PC-9 (cell line): ENCODE results near the gene LRRFIP1. TPM values are rescaled to one million over a fixed set of nuclear protein-coding genes. Genes with fewer than 3 reads are reported as not detected.

Experiments
- BruUV-seq: library from RNA; stranded (reverse); fragments of 400-500 nt; replicated peaks from 2 replicates; lab custom pipeline; 2021; lab: Mats Ljungman, UMichigan
- CTCF ChIA-PET: fragments of 300-600 bp; sonication (Branson Sonifier 250); formaldehyde crosslinking; loops from one replicate; lab custom pipeline; 2022; ENCODE audit warnings: antibody characterized with exemption; lab: Charles Lee
- POLR2A ChIA-PET: fragments of 300-600 bp; sonication (Branson Sonifier 250); formaldehyde crosslinking; loops from one replicate; lab custom pipeline; 2022; ENCODE audit warnings: antibody characterized with exemption; ENCODE audit not compliant: unreplicated experiment; lab: Charles Lee
- DNase-seq, 2 experiments: peaks; one replicate each; pipeline versions ENCODE4 v3.0.0 to v3.0.0-alpha.2; 2015 to 2022; ENCODE audit warnings: mixed read lengths in 1 of 2
- H2AFZ ChIP-seq: fragments of 200-600 bp; sonication (generic); 2 replicates; pipeline ENCODE4 v1.8.1; 2017; ENCODE audit warnings: antibody characterized with exemption
- H3F3A ChIP-seq: fragments of 200-600 bp; sonication (generic); 2 replicates; pipeline ENCODE4 v1.8.1; 2017; ENCODE audit warnings: antibody characterized with exemption, mild to moderate bottlenecking, low read depth; ENCODE audit not compliant: insufficient read depth
- H3K27ac ChIP-seq: fragments of 200-600 bp; sonication (generic); 2 replicates; pipeline ENCODE4 v1.6.1; 2016; ENCODE audit warnings: mixed run types
- H3K27me3 ChIP-seq: fragments of 200-600 bp; sonication (generic); 2 replicates; pipeline ENCODE4 v1.6.1; 2016; ENCODE audit warnings: low read depth, mixed run types; ENCODE audit not compliant: insufficient read depth
- H3K36me3 ChIP-seq: fragments of 200-600 bp; sonication (generic); 2 replicates; pipeline ENCODE4 v1.6.1; 2016; ENCODE audit warnings: low read depth, mixed run types
- H3K4me1 ChIP-seq: fragments of 200-600 bp; sonication (generic); replicated peaks from 2 replicates; pipeline ENCODE4 v1.6.1; 2016; ENCODE audit warnings: mixed run types; ENCODE audit not compliant: insufficient read depth
- H3K4me2 ChIP-seq: fragments of 200-600 bp; sonication (generic); 2 replicates; pipeline ENCODE4 v1.6.1; 2017; ENCODE audit warnings: mixed run types
- H3K4me3 ChIP-seq: fragments of 200-600 bp; sonication (generic); 2 replicates; pipeline ENCODE4 v1.6.1; 2016; ENCODE audit warnings: mixed run types
- H3K79me2 ChIP-seq: fragments of 200-600 bp; sonication (generic); 2 replicates; pipeline ENCODE4 v1.6.1; 2017; ENCODE audit warnings: low read depth, mixed run types
- H3K9me2 ChIP-seq: fragments of 200-600 bp; sonication (generic); 2 replicates; pipeline ENCODE4 v1.8.1; 2017; ENCODE audit warnings: mild to moderate bottlenecking; ENCODE audit not compliant: insufficient read depth
- H3K9me3 ChIP-seq: fragments of 200-600 bp; sonication (generic); 2 replicates; pipeline ENCODE4 v1.8.1; 2016; ENCODE audit warnings: low read depth; ENCODE audit not compliant: insufficient read depth
- H4K20me1 ChIP-seq: fragments of 200-600 bp; sonication (generic); 2 replicates; pipeline ENCODE4 v1.8.1; 2017; ENCODE audit not compliant: insufficient read depth
- EZH2 ChIP-seq: fragments of 200-600 bp; sonication (generic); IDR thresholded peaks from 2 replicates; pipeline ENCODE4 v1.8.0; 2017; ENCODE audit warnings: antibody characterized with exemption, low read depth
- intact Hi-C: fragments of 100-400 bp; cut with micrococcal nuclease; formaldehyde crosslinking; loops from one replicate; pipeline ENCODE4 v1.10.0; 2022; ENCODE audit not compliant: unreplicated experiment
- total RNA-seq: library from RNA; stranded (reverse); gene quantifications from 2 replicates; pipeline ENCODE4 v1.2.3, GENCODE V29; 2021
- TF ChIP-seq, protein P1 (sequence below): fragments of 200-600 bp; sonication (generic); conservative IDR thresholded peaks from 2 replicates; pipeline ENCODE4 v1.6.1; 2017; ENCODE audit warnings: mixed run types, antibody characterized with exemption, mild to moderate bottlenecking, moderate library complexity

LRRFIP1 gene
- total RNA-seq, 1 experiment from 2014 or later, result 238 TPM

GRCh38 chr2:237798236-237799059, 171.1 kb downstream of the LRRFIP1 start, which contains the start of gene RBM44:
Gene RBM44, plus strand, starts transcription at chr2:237798779. Its CDS starts 14,831 bp downstream, at chr2:237813610.
- Histone ChIP-seq H3K9me2 (no peaks in the 10 kb centered on the region), H3K27ac (no peak within 1 kb of the TSS), H3K9me3 (no peaks in the 10 kb centered on the region), H3K4me3 (no peak within 1 kb of the TSS), H3F3A (peaks cover 7% of the 10 kb centered on the region; the same call in 1 of the 2 replicates), H3K79me2 (no peaks in the 10 kb centered on the region), H3K4me2 (no peak within 1 kb of the TSS), H2AFZ (no peak within 1 kb of the TSS), H4K20me1 (no peaks in the 10 kb centered on the region), H3K27me3 (no peaks in the 10 kb centered on the region), H3K4me1 (no peaks in the 10 kb centered on the region), H3K36me3 (no peaks in the 10 kb centered on the region)
- ChIA-PET POLR2A (no interaction called here), CTCF (no interaction called here)
- intact Hi-C loops, result no loop called here
- BruUV-seq, result no TSS peak
- DNase-seq, result no peak
- TF ChIP-seq, protein P1, sequence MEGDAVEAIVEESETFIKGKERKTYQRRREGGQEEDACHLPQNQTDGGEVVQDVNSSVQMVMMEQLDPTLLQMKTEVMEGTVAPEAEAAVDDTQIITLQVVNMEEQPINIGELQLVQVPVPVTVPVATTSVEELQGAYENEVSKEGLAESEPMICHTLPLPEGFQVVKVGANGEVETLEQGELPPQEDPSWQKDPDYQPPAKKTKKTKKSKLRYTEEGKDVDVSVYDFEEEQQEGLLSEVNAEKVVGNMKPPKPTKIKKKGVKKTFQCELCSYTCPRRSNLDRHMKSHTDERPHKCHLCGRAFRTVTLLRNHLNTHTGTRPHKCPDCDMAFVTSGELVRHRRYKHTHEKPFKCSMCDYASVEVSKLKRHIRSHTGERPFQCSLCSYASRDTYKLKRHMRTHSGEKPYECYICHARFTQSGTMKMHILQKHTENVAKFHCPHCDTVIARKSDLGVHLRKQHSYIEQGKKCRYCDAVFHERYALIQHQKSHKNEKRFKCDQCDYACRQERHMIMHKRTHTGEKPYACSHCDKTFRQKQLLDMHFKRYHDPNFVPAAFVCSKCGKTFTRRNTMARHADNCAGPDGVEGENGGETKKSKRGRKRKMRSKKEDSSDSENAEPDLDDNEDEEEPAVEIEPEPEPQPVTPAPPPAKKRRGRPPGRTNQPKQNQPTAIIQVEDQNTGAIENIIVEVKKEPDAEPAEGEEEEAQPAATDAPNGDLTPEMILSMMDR, result no peak
- TF ChIP-seq EZH2, result no peak

- Histone ChIP-seq H3F3A (peaks cover 7% of the 10 kb centered on the region; the same call in 1 of the 2 replicates), H3K27me3 (no peaks in the 10 kb centered on the region), H3K4me1 (no peaks in the 10 kb centered on the region), H3K4me2 (no peak overlapping the region), H3K4me3 (no peak overlapping the region), H2AFZ (no peak overlapping the region), H4K20me1 (no peaks in the 10 kb centered on the region), H3K36me3 (no peaks in the 10 kb centered on the region), H3K27ac (no peak overlapping the region), H3K9me2 (no peaks in the 10 kb centered on the region), H3K79me2 (no peaks in the 10 kb centered on the region), H3K9me3 (no peaks in the 10 kb centered on the region)
- CTCF ChIA-PET, result no interaction called here
- POLR2A ChIA-PET, result no interaction called here
- DNase-seq, result no peak
- TF ChIP-seq, protein P1, result no peak
- TF ChIP-seq EZH2, result no peak
- intact Hi-C loops, result no loop called here
- BruUV-seq, result no TSS peak
Observed at GRCh38 chr2:237799060-237799428, 171.7 kb downstream of the LRRFIP1 start.

- Histone ChIP-seq H3K4me1 (no peaks in the 10 kb centered on the region), H3K27me3 (no peaks in the 10 kb centered on the region), H3K4me3 (no peak overlapping the region), H4K20me1 (no peaks in the 10 kb centered on the region), H3F3A (no peaks in the 10 kb centered on the region), H3K9me2 (peaks cover 5% of the 10 kb centered on the region; the same call in 1 of the 2 replicates), H3K79me2 (no peaks in the 10 kb centered on the region), H3K4me2 (no peak overlapping the region), H3K27ac (no peak overlapping the region), H2AFZ (no peak overlapping the region), H3K9me3 (no peaks in the 10 kb centered on the region), H3K36me3 (no peaks in the 10 kb centered on the region)
- POLR2A ChIA-PET, result no interaction called here
- intact Hi-C loops, result no loop called here
- no peak for DNase-seq
- no TSS peak for BruUV-seq
- TF ChIP-seq, protein P1, result no peak
- no peak for TF ChIP-seq EZH2
- CTCF ChIA-PET, result no interaction called here
Observed at GRCh38 chr2:237801466-237801865, 174.1 kb downstream of the LRRFIP1 start.
